ENCODE measurements around the gene ADSS1. TPM values are rescaled to one million over a fixed set of nuclear protein-coding genes. Genes with fewer than 3 reads are reported as not detected.

ADSS1 gene
- polyA plus RNA-seq, 1 donor (not counting 4 experiments of a cell fraction or from before 2014, with no cell fraction given), result 1.7 TPM

GRCh38 chr14:104677512-104678332 lies 46.3 kb upstream of the ADSS1 start:
- Histone ChIP-seq H3K9me1 (ENCODE audit: control insufficient read depth, extremely low read depth, insufficient read depth, low read length) (no peaks in the 10 kb centered on the region), H3K27me3 (ENCODE audit: control insufficient read depth, extremely low read depth, insufficient read depth, low read length) (no peaks in the 10 kb centered on the region), H3K79me2 (ENCODE audit: control insufficient read depth, insufficient read depth, low read length) (no peaks in the 10 kb centered on the region), H3K36me3 (ENCODE audit: control insufficient read depth in 2 of 2, extremely low read depth in 1 of 2, insufficient read depth in 2 of 2, low read length in 2 of 2) (no peaks in the 10 kb centered on the region), H3K4me1 (ENCODE audit: control insufficient read depth, extremely low read depth, insufficient read depth, low read length) (peaks cover 45% of the 10 kb centered on the region), H3K27ac (ENCODE audit: control insufficient read depth, insufficient read depth, low read length) (peak overlapping the region; percentile 27), H3K9ac (ENCODE audit: control insufficient read depth, extremely low read depth, insufficient read depth, low read length) (peak overlapping the region; percentile 54), H2AFZ (ENCODE audit: control insufficient read depth, low read length) (peak overlapping the region; percentile 87), H3K9me3 (ENCODE audit: control insufficient read depth, low read depth, low read length) (no peaks in the 10 kb centered on the region), H3K4me3 (ENCODE audit: control insufficient read depth in 2 of 3, extremely low read depth in 1 of 3, insufficient read depth in 2 of 3, low read depth in 1 of 3, low read length in 3 of 3) (peak overlapping the region; percentile 25 to 57 (median 52)), H4K20me1 (ENCODE audit: control insufficient read depth, extremely low read depth, insufficient read depth, low read length) (no peaks in the 10 kb centered on the region), H3K4me2 (ENCODE audit: control insufficient read depth, extremely low read depth, insufficient read depth, low read depth, low read length) (peak overlapping the region; percentile 77)
- TF ChIP-seq CTCF (optimal IDR thresholded peaks at IDR 0.05 in 1 of 3, IDR thresholded peaks at IDR 0.05 in 1 of 3, conservative IDR thresholded peaks at IDR 0.05 in 1 of 3; ENCODE audit: extremely low read depth in 1 of 3, insufficient read depth in 2 of 3, low read length in 3 of 3) (no peak), EZH2 (IDR thresholded peaks at IDR 0.05; ENCODE audit: low read length) (no peak)
- dilution Hi-C loops (cut with MboI; ENCODE audit: extremely low pct_ligation_motif_present, low sequenced_read_pairs), result no loop called here
- no peak for DNase-seq (ENCODE audit: low read depth, low spot score)
- FAIRE-seq, result peak; percentile 83

GRCh38 chr14:104678346-104678745 lies 45.7 kb upstream of the ADSS1 start:
- H3K9me3 ChIP-seq (ENCODE audit: control insufficient read depth, low read depth, low read length), result no peaks in the 10 kb centered on the region
- FAIRE-seq (no peak), DNase-seq (ENCODE audit: low read depth, low spot score) (no peak)
- peaks cover 47% of the 10 kb centered on the region for H3K4me1 ChIP-seq (ENCODE audit: control insufficient read depth, extremely low read depth, insufficient read depth, low read length)
- TF ChIP-seq EZH2 (IDR thresholded peaks at IDR 0.05; ENCODE audit: low read length) (no peak), CTCF (optimal IDR thresholded peaks at IDR 0.05 in 1 of 3, IDR thresholded peaks at IDR 0.05 in 1 of 3, conservative IDR thresholded peaks at IDR 0.05 in 1 of 3; ENCODE audit: extremely low read depth in 1 of 3, insufficient read depth in 2 of 3, low read length in 3 of 3) (no peak)
- H3K4me2 ChIP-seq (ENCODE audit: control insufficient read depth, extremely low read depth, insufficient read depth, low read depth, low read length), result peak overlapping the region; percentile 77
- peak overlapping the region; percentile 27 for H3K27ac ChIP-seq (ENCODE audit: control insufficient read depth, insufficient read depth, low read length)
- H3K27me3 ChIP-seq (ENCODE audit: control insufficient read depth, extremely low read depth, insufficient read depth, low read length), result no peaks in the 10 kb centered on the region
- H3K9ac ChIP-seq (ENCODE audit: control insufficient read depth, extremely low read depth, insufficient read depth, low read length), result peak overlapping the region; percentile 54
- H4K20me1 ChIP-seq (ENCODE audit: control insufficient read depth, extremely low read depth, insufficient read depth, low read length), result no peaks in the 10 kb centered on the region
- H3K79me2 ChIP-seq (ENCODE audit: control insufficient read depth, insufficient read depth, low read length), result no peaks in the 10 kb centered on the region
- no peaks in the 10 kb centered on the region for H3K36me3 ChIP-seq (ENCODE audit: control insufficient read depth in 2 of 2, extremely low read depth in 1 of 2, insufficient read depth in 2 of 2, low read length in 2 of 2)
- H3K9me1 ChIP-seq (ENCODE audit: control insufficient read depth, extremely low read depth, insufficient read depth, low read length), result no peaks in the 10 kb centered on the region
- dilution Hi-C loops (cut with MboI; ENCODE audit: extremely low pct_ligation_motif_present, low sequenced_read_pairs), result no loop called here
- peak overlapping the region in 1 of 3 experiments; percentile 57 for H3K4me3 ChIP-seq (ENCODE audit: control insufficient read depth in 2 of 3, extremely low read depth in 1 of 3, insufficient read depth in 2 of 3, low read depth in 1 of 3, low read length in 3 of 3)
- H2AFZ ChIP-seq (ENCODE audit: control insufficient read depth, low read length), result no peak overlapping the region

Data from keratinocyte (primary cell).